ENCODE measurements around the gene NBPF1. TPM values are rescaled to one million over a fixed set of nuclear protein-coding genes. Genes with fewer than 3 reads are reported as not detected.
A peak's percentile ranks its signal among the peaks of the same experiment; 100 is the strongest.
"Not testable (repeated sequence)": the region's sequence is repeated elsewhere in the genome, so short reads cannot be mapped to it uniquely, and the experiment has no call there.

Gene NBPF1
- total and polyA plus RNA-seq, 2 donors from 2014 or later = 8.0 to 56.3 TPM

DNA sequence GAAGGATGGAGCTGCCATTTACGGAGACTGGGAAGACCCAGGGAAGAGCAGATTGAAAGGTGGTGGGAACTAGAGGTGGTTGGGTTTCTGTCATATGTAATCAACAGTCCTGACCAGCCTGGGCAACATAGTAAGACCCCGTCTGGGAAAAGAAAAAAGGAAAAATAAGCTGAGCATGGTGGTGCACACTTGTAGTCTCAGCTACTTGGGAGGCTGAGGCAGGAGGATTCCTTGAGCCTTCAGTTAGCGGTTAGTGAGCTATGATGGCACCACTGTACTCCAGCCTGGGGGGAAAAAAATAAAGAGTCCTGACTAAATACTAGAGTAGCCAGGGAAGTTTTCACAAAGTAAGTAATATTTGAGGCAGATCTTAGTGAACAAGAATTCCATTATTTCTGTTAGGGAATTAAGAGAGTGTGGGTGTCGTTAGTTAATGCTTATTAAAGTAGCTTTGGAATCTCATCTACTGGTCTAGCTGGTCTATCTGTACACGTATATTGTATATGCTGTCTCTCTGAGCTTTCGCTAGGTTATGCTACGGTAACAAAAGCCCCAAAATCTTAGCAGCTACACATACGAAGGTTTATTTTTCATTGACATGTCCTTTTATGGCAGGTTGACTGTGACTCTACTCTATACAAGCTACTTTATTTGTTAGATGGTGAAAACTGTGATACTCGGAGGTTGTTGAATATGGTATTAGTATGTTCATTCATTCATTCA, 4.4 kb downstream of the NBPF1 start:
- DNase-seq (no peak), FAIRE-seq (no peak)
- TF ChIP-seq, protein P1, sequence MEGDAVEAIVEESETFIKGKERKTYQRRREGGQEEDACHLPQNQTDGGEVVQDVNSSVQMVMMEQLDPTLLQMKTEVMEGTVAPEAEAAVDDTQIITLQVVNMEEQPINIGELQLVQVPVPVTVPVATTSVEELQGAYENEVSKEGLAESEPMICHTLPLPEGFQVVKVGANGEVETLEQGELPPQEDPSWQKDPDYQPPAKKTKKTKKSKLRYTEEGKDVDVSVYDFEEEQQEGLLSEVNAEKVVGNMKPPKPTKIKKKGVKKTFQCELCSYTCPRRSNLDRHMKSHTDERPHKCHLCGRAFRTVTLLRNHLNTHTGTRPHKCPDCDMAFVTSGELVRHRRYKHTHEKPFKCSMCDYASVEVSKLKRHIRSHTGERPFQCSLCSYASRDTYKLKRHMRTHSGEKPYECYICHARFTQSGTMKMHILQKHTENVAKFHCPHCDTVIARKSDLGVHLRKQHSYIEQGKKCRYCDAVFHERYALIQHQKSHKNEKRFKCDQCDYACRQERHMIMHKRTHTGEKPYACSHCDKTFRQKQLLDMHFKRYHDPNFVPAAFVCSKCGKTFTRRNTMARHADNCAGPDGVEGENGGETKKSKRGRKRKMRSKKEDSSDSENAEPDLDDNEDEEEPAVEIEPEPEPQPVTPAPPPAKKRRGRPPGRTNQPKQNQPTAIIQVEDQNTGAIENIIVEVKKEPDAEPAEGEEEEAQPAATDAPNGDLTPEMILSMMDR (IDR thresholded peaks at IDR 0.05; ENCODE audit: borderline replicate concordance, extremely low read depth, insufficient read depth) = no peak
- H3K4me1 ChIP-seq (ENCODE audit: control insufficient read depth in 2 of 3, insufficient read depth in 2 of 3, low read depth in 1 of 3, low read length in 3 of 3) = peaks cover 0 to 13% (median 7%) of the 10 kb centered on the region in 3 donors
- no peak overlapping the region for H3K27ac ChIP-seq (ENCODE audit: low read depth in 2 of 2, low read length in 2 of 2)
- peak overlapping the region in 1 of 3 donors; percentile 2 for H3K9ac ChIP-seq (ENCODE audit: low read length in 3 of 3)
- intact Hi-C loops (cut with DNase I) = no loop called here
- H3K4me3 ChIP-seq (ENCODE audit: low read length in 3 of 3) = no peak overlapping the region
- peaks cover 15 to 22% (median 22%) of the 10 kb centered on the region in 3 donors for H3K36me3 ChIP-seq (ENCODE audit: control insufficient read depth in 2 of 3, insufficient read depth in 3 of 3, low read length in 3 of 3)
- no peaks in the 10 kb centered on the region for H3K9me3 ChIP-seq (ENCODE audit: control insufficient read depth in 2 of 3, insufficient read depth in 1 of 3, low read length in 3 of 3)
- no peaks in the 10 kb centered on the region for H3K27me3 ChIP-seq (ENCODE audit: control insufficient read depth, insufficient read depth, low read length)

DNA sequence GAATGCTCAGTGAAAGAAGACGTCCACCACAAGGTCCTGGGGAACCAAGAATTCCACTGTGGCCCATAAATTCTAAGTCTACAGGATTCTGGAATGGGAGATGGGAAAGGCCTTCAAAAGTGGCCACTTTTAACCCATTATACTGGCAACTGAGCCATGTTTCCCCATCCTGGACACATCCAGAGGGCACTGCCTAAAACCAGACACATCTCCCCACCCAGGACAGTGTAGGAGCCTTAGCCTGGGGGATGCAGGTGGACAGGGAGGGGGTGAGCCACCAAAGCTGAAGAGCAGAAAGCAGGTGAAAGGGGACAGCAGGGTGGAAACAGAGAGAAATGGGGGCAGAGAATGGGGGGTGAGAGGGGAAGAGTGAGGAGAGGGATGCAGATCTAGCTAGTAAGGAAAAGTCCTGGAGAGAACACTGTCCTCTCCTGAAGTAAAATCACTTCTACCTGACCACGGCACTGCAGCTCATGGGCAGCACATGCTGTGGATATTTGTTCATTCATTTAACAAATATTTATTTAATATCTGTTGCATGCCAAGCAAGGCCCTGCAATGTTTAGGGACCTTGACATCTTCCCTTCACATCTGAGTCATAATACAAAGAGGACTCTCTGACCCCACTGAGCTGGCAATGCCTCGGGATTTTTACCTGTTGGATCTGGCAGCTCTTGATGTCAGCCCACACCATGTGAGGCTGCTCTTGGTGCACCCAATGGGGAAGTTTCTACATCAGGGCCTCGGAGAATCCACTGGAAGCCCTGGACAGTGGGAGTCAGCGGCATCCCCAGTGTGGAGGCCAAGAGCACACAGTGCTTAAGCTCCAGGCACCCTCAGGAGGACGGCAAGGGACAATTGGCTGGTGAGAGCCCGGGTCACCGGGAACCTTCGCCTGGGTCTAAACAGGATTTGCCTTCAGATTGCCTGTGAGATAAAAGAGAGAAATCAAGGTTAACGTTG, 5.2 kb downstream of the NBPF1 start:
- intact Hi-C loops (cut with DNase I); H3K9me3 ChIP-seq (ENCODE audit: control insufficient read depth in 2 of 3, insufficient read depth in 1 of 3, low read length in 3 of 3); FAIRE-seq; H3K27ac ChIP-seq (ENCODE audit: low read depth in 2 of 2, low read length in 2 of 2); H3K4me1 ChIP-seq (ENCODE audit: control insufficient read depth in 2 of 3, insufficient read depth in 2 of 3, low read depth in 1 of 3, low read length in 3 of 3); H3K4me3 ChIP-seq (ENCODE audit: low read length in 3 of 3); H3K9ac ChIP-seq (ENCODE audit: low read length in 3 of 3); H3K27me3 ChIP-seq (ENCODE audit: control insufficient read depth, insufficient read depth, low read length): not testable (repeated sequence)
- H3K36me3 ChIP-seq (ENCODE audit: control insufficient read depth in 2 of 3, insufficient read depth in 3 of 3, low read length in 3 of 3) = peaks cover 15 to 22% (median 22%) of the 10 kb centered on the region in 3 donors
- DNase-seq = peak in 3 of 5 donors; percentile 10 to 81 (median 47)

DNA sequence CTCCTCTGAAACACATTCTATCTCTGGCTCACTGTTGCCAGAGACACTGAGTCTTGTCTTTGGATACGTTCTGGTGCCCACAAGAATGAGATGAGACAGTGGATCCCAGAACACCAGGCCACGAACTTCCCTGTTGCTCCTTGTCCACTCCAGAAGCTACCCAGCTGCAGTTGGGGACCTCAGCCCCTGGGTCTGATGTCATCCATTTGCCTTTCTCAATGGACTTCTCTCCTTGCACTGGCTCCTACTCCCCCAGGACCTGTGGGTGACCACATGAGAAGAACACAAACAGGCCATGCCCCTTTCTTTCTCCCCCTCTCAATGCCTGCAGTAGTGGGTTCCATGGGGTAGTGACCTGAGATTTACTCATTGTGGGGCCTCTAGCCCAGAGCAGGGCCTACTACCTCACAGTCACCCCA, 5.9 kb downstream of the NBPF1 start:
- Histone ChIP-seq H3K9ac (ENCODE audit: low read length in 3 of 3) (no peak overlapping the region), H3K9me3 (ENCODE audit: control insufficient read depth in 2 of 3, insufficient read depth in 1 of 3, low read length in 3 of 3) (no peaks in the 10 kb centered on the region), H3K36me3 (ENCODE audit: control insufficient read depth in 2 of 3, insufficient read depth in 3 of 3, low read length in 3 of 3) (peaks cover 15 to 22% (median 22%) of the 10 kb centered on the region in 3 donors), H3K4me3 (ENCODE audit: low read length in 3 of 3) (no peak overlapping the region), H3K27me3 (ENCODE audit: control insufficient read depth, insufficient read depth, low read length) (no peaks in the 10 kb centered on the region), H3K4me1 (ENCODE audit: control insufficient read depth in 2 of 3, insufficient read depth in 2 of 3, low read depth in 1 of 3, low read length in 3 of 3) (peaks cover 0 to 6% (median 5%) of the 10 kb centered on the region in 3 donors), H3K27ac (ENCODE audit: low read depth in 2 of 2, low read length in 2 of 2) (no peak overlapping the region)
- TF ChIP-seq, protein P1 (IDR thresholded peaks at IDR 0.05; ENCODE audit: borderline replicate concordance, extremely low read depth, insufficient read depth) = no peak
- peak in 2 of 5 donors; percentile 39 to 49 for DNase-seq
- intact Hi-C loops (cut with DNase I) = no loop called here
- no peak for FAIRE-seq

DNA sequence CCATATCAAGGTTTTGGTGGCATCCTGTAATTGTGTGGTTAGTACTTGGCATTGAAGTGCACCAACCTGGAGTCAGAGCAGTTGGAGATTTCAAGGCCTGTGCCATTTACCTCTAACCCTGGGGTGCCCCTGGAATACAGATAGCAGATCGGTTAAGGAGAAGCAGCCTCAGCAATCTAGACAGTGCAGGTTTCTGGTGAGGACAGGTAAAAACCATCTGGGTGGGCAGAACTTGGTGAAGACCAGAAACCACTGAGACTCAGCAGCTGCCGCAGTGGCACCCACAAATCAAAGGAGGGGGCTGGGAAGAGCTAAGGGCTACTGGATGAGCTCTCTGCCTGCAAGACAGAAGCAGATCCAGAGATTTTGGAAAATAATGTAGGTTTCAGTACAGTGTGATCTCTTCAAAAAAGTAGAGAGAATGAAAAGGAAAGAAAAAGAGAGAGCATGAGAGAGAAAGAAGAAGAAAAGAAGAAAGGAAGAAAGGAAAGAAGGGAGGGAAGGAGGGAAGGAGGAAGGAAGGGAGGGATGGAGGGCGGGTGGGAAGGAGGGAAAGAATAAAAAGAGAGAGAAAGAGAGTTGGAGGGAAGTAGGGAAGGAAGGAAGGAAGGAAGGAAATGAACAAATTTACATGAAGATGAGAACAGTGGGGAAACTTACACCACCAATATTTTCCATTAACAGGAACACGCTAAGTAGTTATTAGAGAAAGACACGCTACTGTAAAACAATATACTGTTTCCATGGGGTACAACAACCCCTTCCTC, 6.5 kb downstream of the NBPF1 start:
- H3K4me3 ChIP-seq (ENCODE audit: low read length in 3 of 3); DNase-seq; H3K4me1 ChIP-seq (ENCODE audit: control insufficient read depth in 2 of 3, insufficient read depth in 2 of 3, low read depth in 1 of 3, low read length in 3 of 3); FAIRE-seq; H3K27ac ChIP-seq (ENCODE audit: low read depth in 2 of 2, low read length in 2 of 2); intact Hi-C loops (cut with DNase I); H3K9ac ChIP-seq (ENCODE audit: low read length in 3 of 3); H3K27me3 ChIP-seq (ENCODE audit: control insufficient read depth, insufficient read depth, low read length); H3K9me3 ChIP-seq (ENCODE audit: control insufficient read depth in 2 of 3, insufficient read depth in 1 of 3, low read length in 3 of 3): not testable (repeated sequence)
- peaks cover 15 to 22% (median 22%) of the 10 kb centered on the region in 3 donors for H3K36me3 ChIP-seq (ENCODE audit: control insufficient read depth in 2 of 3, insufficient read depth in 3 of 3, low read length in 3 of 3)
